BLaER1 (cell line): Measurements from ENCODE around the gene AKR1C2.
"Not testable (repeated sequence)": the region's sequence is repeated elsewhere in the genome, so short reads cannot be mapped to it uniquely, and the experiment has no call there.

Experiments used
- H3K27ac ChIP-seq: shearing (Covaris generic); formaldehyde crosslinking; 2 replicates; pipeline ENCODE4 v1.8.1; 2022
- H3K27me3 ChIP-seq: shearing (Covaris generic); formaldehyde crosslinking; 2 replicates; pipeline ENCODE4 v1.8.1; 2022
- H3K36me3 ChIP-seq: shearing (Covaris generic); formaldehyde crosslinking; 2 replicates; pipeline ENCODE4 v1.8.1; 2022
- H3K4me1 ChIP-seq: shearing (Covaris generic); formaldehyde crosslinking; 2 replicates; pipeline ENCODE4 v1.8.1; 2022
- H3K4me2 ChIP-seq: shearing (Covaris generic); formaldehyde crosslinking; 2 replicates; pipeline ENCODE4 v1.8.1; 2022
- H3K4me3 ChIP-seq: shearing (Covaris generic); formaldehyde crosslinking; 2 replicates; pipeline ENCODE4 v1.8.1; 2022
- H3K9ac ChIP-seq: shearing (Covaris generic); formaldehyde crosslinking; 2 replicates; pipeline ENCODE4 v1.8.1; 2022
- H3K9me3 ChIP-seq: shearing (Covaris generic); formaldehyde crosslinking; 2 replicates; pipeline ENCODE4 v1.8.1; 2022
- H4K20me1 ChIP-seq: shearing (Covaris generic); formaldehyde crosslinking; 2 replicates; pipeline ENCODE4 v1.8.1; 2022
- Cebpa-rat ChIP-seq: shearing (Covaris generic); IDR thresholded peaks from 2 replicates; pipeline ENCODE4 v1.8.1; 2022

Gene AKR1C2

GRCh38 chr10:4990217-4990616 is 13.4 kb downstream of the AKR1C2 start:
- Histone ChIP-seq H3K4me3 (no peak overlapping the region), H3K9me3 (no peaks in the 10 kb centered on the region), H4K20me1 (no peaks in the 10 kb centered on the region), H3K27me3 (no peaks in the 10 kb centered on the region), H3K27ac (no peak overlapping the region), H3K36me3 (no peaks in the 10 kb centered on the region), H3K4me1 (no peaks in the 10 kb centered on the region), H3K9ac (no peak overlapping the region), H3K4me2 (no peak overlapping the region)
- no peak for TF ChIP-seq Cebpa-rat

- not testable (repeated sequence) for H3K4me1 ChIP-seq, H3K4me3 ChIP-seq, H3K27me3 ChIP-seq, H3K27ac ChIP-seq, H4K20me1 ChIP-seq, H3K9ac ChIP-seq, H3K4me2 ChIP-seq, H3K36me3 ChIP-seq, H3K9me3 ChIP-seq
These were observed 15.5 kb downstream of the AKR1C2 start for GRCh38 chr10:4988000-4988641.

GRCh38 chr10:4984971-4985594 is 18.6 kb downstream of the AKR1C2 start:
- Histone ChIP-seq H4K20me1 (no peaks in the 10 kb centered on the region), H3K27me3 (no peaks in the 10 kb centered on the region), H3K9me3 (no peaks in the 10 kb centered on the region), H3K9ac (no peak overlapping the region), H3K4me3 (no peak overlapping the region), H3K27ac (no peak overlapping the region), H3K36me3 (no peaks in the 10 kb centered on the region), H3K4me2 (no peak overlapping the region), H3K4me1 (peaks cover 9% of the 10 kb centered on the region; the same call in 1 of the 2 replicates)
- TF ChIP-seq Cebpa-rat = no peak

- H4K20me1 ChIP-seq = no peaks in the 10 kb centered on the region
- H3K27me3 ChIP-seq = no peaks in the 10 kb centered on the region
- H3K4me3 ChIP-seq = no peak overlapping the region
- TF ChIP-seq Cebpa-rat = no peak
- no peak overlapping the region for H3K27ac ChIP-seq
- no peaks in the 10 kb centered on the region for H3K36me3 ChIP-seq
- no peak overlapping the region for H3K9ac ChIP-seq
- no peak overlapping the region for H3K4me2 ChIP-seq
- H3K9me3 ChIP-seq = no peaks in the 10 kb centered on the region
- H3K4me1 ChIP-seq = peaks cover 9% of the 10 kb centered on the region; the same call in 1 of the 2 replicates
These were observed 19.4 kb downstream of the AKR1C2 start for GRCh38 chr10:4984223-4984622.

- Histone ChIP-seq H3K4me3 (no peak overlapping the region), H3K9me3 (no peaks in the 10 kb centered on the region), H3K36me3 (no peaks in the 10 kb centered on the region), H4K20me1 (no peaks in the 10 kb centered on the region), H3K27ac (no peak overlapping the region), H3K4me2 (no peak overlapping the region), H3K4me1 (peaks cover 9% of the 10 kb centered on the region; the same call in 1 of the 2 replicates), H3K27me3 (no peaks in the 10 kb centered on the region), H3K9ac (no peak overlapping the region)
- TF ChIP-seq Cebpa-rat = no peak
These were observed 19.9 kb downstream of the AKR1C2 start for GRCh38 chr10:4983615-4984216.

- Histone ChIP-seq H3K36me3 (no peaks in the 10 kb centered on the region), H3K27me3 (no peaks in the 10 kb centered on the region), H3K4me2 (no peak overlapping the region), H3K27ac (no peak overlapping the region), H4K20me1 (no peaks in the 10 kb centered on the region), H3K9ac (no peak overlapping the region), H3K4me1 (peaks cover 9% of the 10 kb centered on the region; the same call in 1 of the 2 replicates), H3K4me3 (no peak overlapping the region), H3K9me3 (no peaks in the 10 kb centered on the region)
- TF ChIP-seq Cebpa-rat = no peak
These were observed 20.9 kb downstream of the AKR1C2 start for GRCh38 chr10:4982764-4983226.

- Histone ChIP-seq H3K27me3 (no peaks in the 10 kb centered on the region), H3K27ac (no peak overlapping the region), H3K9ac (no peak overlapping the region), H3K4me3 (no peak overlapping the region), H3K4me1 (peaks cover 9% of the 10 kb centered on the region; the same call in 1 of the 2 replicates), H3K36me3 (no peaks in the 10 kb centered on the region), H3K9me3 (no peaks in the 10 kb centered on the region), H4K20me1 (no peaks in the 10 kb centered on the region), H3K4me2 (peak overlapping the region; percentile 28; the same call in 1 of the 2 replicates)
- TF ChIP-seq Cebpa-rat = no peak
These were observed 21.8 kb downstream of the AKR1C2 start for GRCh38 chr10:4981722-4982471.

GRCh38 chr10:4980793-4981192 is 22.9 kb downstream of the AKR1C2 start:
- H3K4me1 ChIP-seq = peaks cover 9% of the 10 kb centered on the region; the same call in 1 of the 2 replicates
- no peak overlapping the region for H3K4me3 ChIP-seq
- H3K27me3 ChIP-seq = no peaks in the 10 kb centered on the region
- H3K27ac ChIP-seq = no peak overlapping the region
- no peaks in the 10 kb centered on the region for H4K20me1 ChIP-seq
- TF ChIP-seq Cebpa-rat = no peak
- H3K36me3 ChIP-seq = no peaks in the 10 kb centered on the region
- H3K9ac ChIP-seq = no peak overlapping the region
- H3K9me3 ChIP-seq = no peaks in the 10 kb centered on the region
- no peak overlapping the region for H3K4me2 ChIP-seq

- no peaks in the 10 kb centered on the region for H3K36me3 ChIP-seq
- H3K4me3 ChIP-seq = no peak overlapping the region
- H3K27ac ChIP-seq = no peak overlapping the region
- H3K9me3 ChIP-seq = no peaks in the 10 kb centered on the region
- peaks cover 9% of the 10 kb centered on the region; the same call in 1 of the 2 replicates for H3K4me1 ChIP-seq
- TF ChIP-seq Cebpa-rat = no peak
- no peak overlapping the region for H3K4me2 ChIP-seq
- H4K20me1 ChIP-seq = no peaks in the 10 kb centered on the region
- H3K9ac ChIP-seq = no peak overlapping the region
- H3K27me3 ChIP-seq = no peaks in the 10 kb centered on the region
These were observed 24.8 kb downstream of the AKR1C2 start for GRCh38 chr10:4978870-4979269.

GRCh38 chr10:4977025-4977424 is 26.6 kb downstream of the AKR1C2 start:
- Histone ChIP-seq H3K27me3 (no peaks in the 10 kb centered on the region), H3K36me3 (no peaks in the 10 kb centered on the region), H3K4me2 (no peak overlapping the region), H3K9me3 (no peaks in the 10 kb centered on the region), H3K27ac (no peak overlapping the region), H3K4me3 (no peak overlapping the region), H3K4me1 (peaks cover 6% of the 10 kb centered on the region; the same call in 1 of the 2 replicates), H3K9ac (no peak overlapping the region), H4K20me1 (no peaks in the 10 kb centered on the region)
- no peak for TF ChIP-seq Cebpa-rat

GRCh38 chr10:4974400-4974799 is 29.3 kb downstream of the AKR1C2 start:
- not testable (repeated sequence) for H3K27me3 ChIP-seq, H3K9ac ChIP-seq, H4K20me1 ChIP-seq, H3K4me1 ChIP-seq, H3K27ac ChIP-seq, H3K4me3 ChIP-seq, H3K9me3 ChIP-seq, H3K36me3 ChIP-seq, H3K4me2 ChIP-seq

- not testable (repeated sequence) for H4K20me1 ChIP-seq, H3K4me2 ChIP-seq, H3K9me3 ChIP-seq, H3K4me1 ChIP-seq, H3K4me3 ChIP-seq, H3K9ac ChIP-seq, H3K27ac ChIP-seq, H3K36me3 ChIP-seq, H3K27me3 ChIP-seq
These were observed 30.4 kb downstream of the AKR1C2 start for GRCh38 chr10:4973294-4973693.

GRCh38 chr10:4972369-4973142 is 31.1 kb downstream of the AKR1C2 start:
- H3K36me3 ChIP-seq, H4K20me1 ChIP-seq, H3K4me2 ChIP-seq, H3K27me3 ChIP-seq, H3K4me3 ChIP-seq, H3K4me1 ChIP-seq, H3K27ac ChIP-seq, H3K9me3 ChIP-seq, H3K9ac ChIP-seq: not testable (repeated sequence)
